ENCODE measurements around the gene LYPD3. TPM values are rescaled to one million over a fixed set of nuclear protein-coding genes. Genes with fewer than 3 reads are reported as not detected.

The LYPD3 gene
- total and polyA plus RNA-seq, 2 experiments from 2014 or later: 3.3 to 4.6 TPM

GRCh38 chr19:43455321-43456113 is 9.9 kb downstream of the LYPD3 start (continued):
- TF ChIP-seq ZNF462 (CRISPR knock-in tag; IDR thresholded peaks at IDR 0.05) (no peak), POLR2AphosphoS5 (IDR thresholded peaks at IDR 0.05; ENCODE audit: low read depth) (no peak), ZNF114 (CRISPR knock-in tag; IDR thresholded peaks at IDR 0.05) (no peak), JUNB (IDR thresholded peaks at IDR 0.05; ENCODE audit: unreplicated experiment) (no peak), EZH2 (IDR thresholded peaks at IDR 0.05; ENCODE audit: low read depth, unreplicated experiment) (no peak), ZNF331 (CRISPR knock-in tag; IDR thresholded peaks at IDR 0.05; ENCODE audit: low read depth) (no peak), STAT1 (IDR thresholded peaks at IDR 0.05; ENCODE audit: unreplicated experiment) (no peak), ETS1 (IDR thresholded peaks at IDR 0.05) (no peak), NANOG (IDR thresholded peaks at IDR 0.05; ENCODE audit: borderline replicate concordance) (no peak)
